HCEC 1CT (cell line): Measurements from ENCODE around the gene PAPPA.

Experiments
- DNase-seq: peaks from one replicate; pipeline ENCODE4 v3.0.0-alpha.2; 2017

Gene PAPPA

GRCh38 chr9:116355153-116355921 is 201.7 kb downstream of the PAPPA start:
- DNase-seq: no peak

GRCh38 chr9:116358251-116358650 is 204.7 kb downstream of the PAPPA start:
- DNase-seq: no peak

GRCh38 chr9:116360016-116360415 is 206.4 kb downstream of the PAPPA start:
- no peak for DNase-seq

- no peak for DNase-seq
Measured at GRCh38 chr9:116360989-116361388, 207.4 kb downstream of the PAPPA start.

- DNase-seq: no peak
Measured at GRCh38 chr9:116361547-116361946, 208.0 kb downstream of the PAPPA start.

- no peak for DNase-seq
Measured at GRCh38 chr9:116362493-116362892, 208.9 kb downstream of the PAPPA start.

- peak; percentile 58 for DNase-seq
Measured at GRCh38 chr9:116365056-116365471, 211.5 kb downstream of the PAPPA start.

GRCh38 chr9:116366241-116366640 is 212.7 kb downstream of the PAPPA start:
- DNase-seq: no peak

- DNase-seq: no peak
Measured at GRCh38 chr9:116368680-116369079, 215.1 kb downstream of the PAPPA start.

- no peak for DNase-seq
Measured at GRCh38 chr9:116369706-116370105, 216.1 kb downstream of the PAPPA start.

GRCh38 chr9:116370556-116370955 is 217.0 kb downstream of the PAPPA start:
- no peak for DNase-seq

- no peak for DNase-seq
Measured at GRCh38 chr9:116372081-116372673, 218.6 kb downstream of the PAPPA start.

GRCh38 chr9:116372786-116373185 is 219.2 kb downstream of the PAPPA start:
- DNase-seq: no peak

GRCh38 chr9:116377179-116377798 is 223.7 kb downstream of the PAPPA start:
- DNase-seq: peak; percentile 85

- DNase-seq: no peak
Measured at GRCh38 chr9:116378873-116379272, 225.3 kb downstream of the PAPPA start.

- no peak for DNase-seq
Measured at GRCh38 chr9:116379821-116380220, 226.2 kb downstream of the PAPPA start.

- no peak for DNase-seq
Measured at GRCh38 chr9:116380496-116380995, 227.0 kb downstream of the PAPPA start.

- no peak for DNase-seq
Measured at GRCh38 chr9:116381350-116381749, 227.8 kb downstream of the PAPPA start.

- DNase-seq: no peak
Measured at GRCh38 chr9:116382053-116382452, 228.5 kb downstream of the PAPPA start.

GRCh38 chr9:116383133-116383532 is 229.5 kb downstream of the PAPPA start:
- DNase-seq: no peak

GRCh38 chr9:116383936-116384335 is 230.3 kb downstream of the PAPPA start:
- no peak for DNase-seq

- DNase-seq: no peak
Measured at GRCh38 chr9:116387934-116388698, 234.5 kb downstream of the PAPPA start.
